Keratinocyte (primary cell): ENCODE data around the gene LYZL1.

Source experiments
- CTCF ChIP-seq, 3 experiments: IDR thresholded peaks in 1 of 3; conservative IDR thresholded peaks in 1 of 3; optimal IDR thresholded peaks in 1 of 3; 2 replicates in 2 of 3; 3 replicates in 1 of 3; pipeline versions ENCODE3 to v1.5.1; 2011; ENCODE audit warnings: low read length in 3 of 3, mild to moderate bottlenecking in 3 of 3, moderate library complexity in 2 of 3, control low read depth in 1 of 3, inconsistent platforms in 1 of 3; ENCODE audit not compliant: insufficient read depth in 2 of 3; ENCODE audit errors: extremely low read depth in 1 of 3
- EZH2 ChIP-seq: IDR thresholded peaks from one replicate; pipeline ENCODE4 v1.6.1; 2012; ENCODE audit warnings: inconsistent platforms, mild to moderate bottlenecking, low read length, moderate library complexity

GRCh38 chr10:29324220-29324841 is 35.5 kb downstream of the LYZL1 start:
- no peak for TF ChIP-seq CTCF (optimal IDR thresholded peaks at IDR 0.05 in 1 of 3, IDR thresholded peaks at IDR 0.05 in 1 of 3, conservative IDR thresholded peaks at IDR 0.05 in 1 of 3; ENCODE audit: extremely low read depth in 1 of 3, insufficient read depth in 2 of 3, low read length in 3 of 3)
- TF ChIP-seq EZH2: no peak
